NCI-H128 (cell line): ENCODE results near the gene KIF19.

Experiments
- DNase-seq: peaks from one replicate; lab custom pipeline; 2025; ENCODE audit not compliant: unreplicated experiment; lab: John Stamatoyannopoulos, UW

KIF19 gene

DNA sequence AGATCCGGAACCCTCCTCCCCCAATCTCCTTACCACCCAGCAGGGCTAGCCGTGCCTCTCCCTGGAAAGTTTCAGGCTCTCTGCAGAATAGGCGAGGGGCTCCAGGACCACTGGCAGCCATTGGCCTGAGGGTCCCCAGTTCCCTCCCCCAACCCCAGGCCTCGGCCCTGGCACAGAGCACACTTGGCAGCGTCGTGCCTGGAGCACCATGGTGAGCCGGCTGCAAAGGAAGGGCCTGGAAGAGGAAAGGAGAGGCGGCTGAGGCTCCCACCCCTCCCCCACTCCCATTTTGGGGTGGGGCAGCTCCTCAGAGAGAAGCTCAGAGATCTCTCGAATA is 36.0 kb downstream of the KIF19 start:
- DNase-seq = no peak

GRCh38 chr17:74362810-74363498 is 36.9 kb downstream of the KIF19 start:
- peak; percentile 44 for DNase-seq

- DNase-seq = no peak
Measured at GRCh38 chr17:74367206-74367605, 41.2 kb downstream of the KIF19 start, which contains the start of gene GPR142. GPR142 (plus strand) TSS chr17:74367506; CDS start chr17:74369541, 2,035 bp downstream.

- no peak for DNase-seq
Measured at GRCh38 chr17:74368341-74369081, 42.5 kb downstream of the KIF19 start.

DNA sequence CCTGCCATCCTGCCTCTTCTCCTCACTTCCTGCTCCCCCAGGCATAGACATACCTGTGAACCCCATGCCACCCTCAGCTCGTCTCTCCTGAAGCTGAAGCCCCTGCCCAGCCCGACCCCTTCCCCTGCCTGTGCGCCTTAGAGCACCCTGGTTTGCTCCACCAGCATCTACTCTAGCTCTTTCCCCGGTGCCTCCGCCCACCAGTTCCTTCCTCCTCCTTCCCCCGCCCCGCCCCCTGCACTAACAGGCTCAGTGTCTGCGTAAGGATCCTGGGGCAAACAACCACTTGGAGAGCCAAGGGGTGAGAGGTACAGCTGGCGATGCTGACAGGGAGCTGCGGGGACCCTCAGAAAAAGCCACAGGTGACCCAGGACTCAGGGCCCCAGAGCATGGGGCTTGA is 43.2 kb downstream of the KIF19 start:
- no peak for DNase-seq

DNA sequence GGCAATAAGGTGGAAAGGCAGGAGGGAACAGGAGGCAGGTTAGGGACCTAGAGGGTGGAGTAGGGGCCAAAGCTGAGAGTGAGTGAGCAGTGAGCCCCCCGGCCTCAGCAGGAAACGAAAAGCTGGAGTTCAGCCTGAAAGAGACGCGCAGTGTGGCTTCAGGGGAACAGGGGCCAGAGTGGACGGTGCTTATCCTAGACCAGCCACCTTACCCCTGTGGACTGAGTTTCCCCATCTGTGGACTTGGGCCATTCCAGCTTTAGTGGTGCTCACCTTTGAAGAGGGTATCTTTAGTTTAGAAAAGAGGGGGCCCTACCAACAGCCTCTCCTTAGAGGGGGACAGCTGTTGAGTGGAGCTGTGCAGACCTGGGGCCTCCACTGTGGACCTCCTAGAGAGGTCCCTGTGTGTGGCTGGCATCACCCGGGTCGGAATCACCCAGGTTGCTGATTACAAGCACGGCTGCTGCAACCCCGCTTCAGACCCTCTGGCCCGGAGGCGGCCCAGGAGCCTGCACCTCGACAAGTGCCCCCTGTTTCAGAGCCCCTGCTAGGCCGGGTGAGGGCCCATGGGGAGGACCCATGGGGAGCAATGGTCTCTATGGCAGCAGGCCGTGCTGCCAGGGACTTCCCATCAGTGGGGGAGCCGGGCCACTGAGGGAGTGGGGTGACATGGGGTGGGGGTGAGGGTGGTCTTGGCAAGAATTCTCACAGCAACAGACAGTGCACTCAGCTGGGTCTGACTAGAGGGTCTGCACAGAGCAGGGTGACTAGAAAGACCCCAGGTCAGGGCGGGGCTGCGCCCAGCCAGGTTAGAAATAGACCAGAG is 43.9 kb downstream of the KIF19 start:
- no peak for DNase-seq

GRCh38 chr17:74371653-74372147 is 45.7 kb downstream of the KIF19 start:
- DNase-seq = no peak

- no peak for DNase-seq
Measured at GRCh38 chr17:74372426-74372825, 46.4 kb downstream of the KIF19 start.

GRCh38 chr17:74373838-74374606 is 48.0 kb downstream of the KIF19 start:
- DNase-seq = no peak

- DNase-seq = no peak
Measured at GRCh38 chr17:74374858-74375257, 48.8 kb downstream of the KIF19 start.

- peak; percentile 55 for DNase-seq
Measured at GRCh38 chr17:74379495-74380085, 53.6 kb downstream of the KIF19 start.

DNA sequence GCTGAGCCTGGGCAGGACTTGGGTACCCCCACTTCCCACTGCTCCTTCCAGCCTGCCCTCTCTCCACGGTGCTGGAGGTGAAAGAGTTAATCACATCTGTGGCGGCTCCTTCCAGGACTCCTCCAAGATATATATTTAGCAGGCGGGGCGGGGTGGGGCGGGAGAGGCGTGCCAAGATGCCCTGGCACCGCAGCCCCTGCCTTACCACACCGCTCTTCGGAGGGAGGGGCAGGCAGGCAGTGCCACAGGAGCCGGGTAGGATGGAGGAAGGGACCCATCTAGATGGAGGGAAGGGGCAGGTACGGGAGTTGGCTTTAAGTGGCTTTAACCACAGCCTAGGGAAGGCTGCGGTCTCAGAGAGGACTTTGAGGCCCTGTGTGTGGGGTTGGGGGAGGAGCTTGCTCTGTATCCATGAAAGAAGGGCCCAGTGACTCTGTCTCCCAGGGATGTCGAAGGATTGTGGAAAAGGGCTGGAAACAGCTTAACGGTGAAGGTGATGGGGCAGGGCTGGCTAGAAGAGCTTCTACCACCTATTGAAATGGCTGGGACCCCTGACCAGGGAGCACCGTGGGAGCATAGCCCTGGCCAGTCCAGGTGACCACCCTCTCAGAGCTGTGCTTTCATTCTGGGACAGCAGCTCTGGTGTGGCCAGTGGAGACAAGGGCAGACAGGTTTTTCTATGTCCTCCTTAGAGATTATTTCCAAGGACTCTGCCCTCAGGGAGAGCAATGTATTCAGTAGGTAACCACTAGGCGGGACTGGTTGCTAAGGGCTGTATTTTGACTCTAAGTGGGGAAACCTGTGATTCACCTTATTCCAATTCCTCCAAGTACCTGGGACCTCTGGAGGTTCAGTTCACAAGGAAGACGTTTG is 54.3 kb downstream of the KIF19 start:
- no peak for DNase-seq

DNA sequence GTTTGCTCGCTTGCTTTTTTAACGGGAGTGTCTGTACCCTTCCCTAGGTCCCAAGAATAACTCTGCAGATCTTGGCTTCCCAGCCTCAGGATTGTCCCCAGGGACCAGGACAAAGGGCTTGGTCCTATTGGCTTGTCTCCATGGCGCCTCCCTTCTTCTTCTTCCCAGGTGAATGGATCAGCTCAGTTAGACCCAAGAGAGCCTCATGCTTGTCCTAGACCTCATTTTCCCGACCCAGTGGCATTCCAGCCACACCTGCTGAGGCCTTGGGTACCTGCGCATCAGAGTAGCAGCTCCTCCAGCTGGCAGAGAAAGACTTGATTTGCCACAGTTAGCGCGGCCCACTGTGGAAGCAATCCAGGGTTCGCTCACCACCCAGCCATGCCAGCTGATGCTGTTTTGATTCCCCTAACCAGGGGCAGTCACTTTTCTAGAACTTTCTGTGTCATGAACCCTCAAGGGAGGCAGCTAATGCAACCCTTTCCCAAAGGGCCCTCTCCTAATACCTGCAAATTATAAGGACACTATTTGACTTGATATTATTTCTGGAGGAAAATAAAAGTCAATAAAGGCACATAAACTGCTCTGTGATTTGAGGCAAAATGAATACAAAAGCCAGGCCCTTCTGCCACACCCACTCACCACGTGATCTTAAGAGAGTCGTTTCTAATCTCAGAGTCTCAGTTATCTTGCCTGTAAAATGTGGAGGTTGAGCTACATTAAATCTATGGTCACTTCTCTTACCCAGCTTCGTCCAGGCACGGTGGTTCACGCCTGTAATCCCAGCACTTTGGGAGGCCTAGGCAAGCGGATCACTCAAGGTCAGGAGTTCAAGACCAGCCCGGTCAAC is 55.2 kb downstream of the KIF19 start:
- DNase-seq = no peak

GRCh38 chr17:74383141-74383540 is 57.1 kb downstream of the KIF19 start:
- no peak for DNase-seq

GRCh38 chr17:74385201-74385600 is 59.2 kb downstream of the KIF19 start:
- DNase-seq = no peak

GRCh38 chr17:74386386-74386785 is 60.4 kb downstream of the KIF19 start:
- DNase-seq = no peak

- no peak for DNase-seq
Measured at GRCh38 chr17:74387365-74388218, 61.6 kb downstream of the KIF19 start.
